AG04450 (cell line): ENCODE measurements around the gene SFXN4. TPM values are rescaled to one million over a fixed set of nuclear protein-coding genes. Genes with fewer than 3 reads are reported as not detected.
"Not testable (repeated sequence)": the region's sequence is repeated elsewhere in the genome, so short reads cannot be mapped to it uniquely, and the experiment has no call there.

ENCODE experiments used
- CTCF ChIA-PET: fragments of 300-600, 350-600 bp; formaldehyde crosslinking; extraction: SDS; loops from one replicate; lab custom pipeline; 2022; ENCODE audit warnings: antibody characterized with exemption, inconsistent platforms; lab: Charles Lee
- POLR2A ChIA-PET: fragments of 350-600 bp; formaldehyde crosslinking; extraction: SDS; loops from one replicate; lab custom pipeline; 2021; ENCODE audit warnings: antibody characterized with exemption, inconsistent platforms; lab: Yijun Ruan, JAX
- DNase-seq: peaks from one replicate; pipeline ENCODE4 v3.0.0-alpha.2; 2011; ENCODE audit warnings: low read depth, low spot score
- H3K27ac ChIP-seq: one replicate; pipeline ENCODE4 v1.5.1; 2012; ENCODE audit warnings: low read depth, low read length, control low read depth
- H3K27me3 ChIP-seq: one replicate; pipeline ENCODE4 v1.6.0; 2012; ENCODE audit warnings: low read length; ENCODE audit not compliant: control insufficient read depth, insufficient read depth
- H3K4me3 ChIP-seq: 2 replicates; pipeline ENCODE4 v1.5.1; 2011; ENCODE audit warnings: mild to moderate bottlenecking, low read depth, low read length, control low read depth
- H3K9me3 ChIP-seq: 2 replicates; pipeline ENCODE4 v1.5.1; 2012; ENCODE audit warnings: low read length; ENCODE audit not compliant: control insufficient read depth, insufficient read depth
- CTCF ChIP-seq: IDR thresholded peaks from 2 replicates; pipeline ENCODE4 v1.5.1; 2011; ENCODE audit warnings: low read depth, low read length, control low read depth, inconsistent platforms
- polyA plus RNA-seq: library from polyadenylated mRNA; depleted of rRNA; stranded (reverse); fragments of >200 nt; gene quantifications from 2 replicates; pipeline ENCODE4 v1.2.3, GENCODE V29; 2011

Gene SFXN4
- polyA plus RNA-seq, 1 experiment: 17.1 TPM

GRCh38 chr10:119113751-119114732 is 51.5 kb downstream of the SFXN4 start:
- ChIA-PET POLR2A (interaction anchor here (0.7 to 1.9 kb wide), 3 partner anchors 10 to 300 kb away, joined by 3 to 18 read pairs (median 5); partner anchors contain the start of gene DENND10), CTCF (interaction anchor here (1.4 kb wide), 1 partner anchor 10 kb away, joined by 4 read pairs; the partner anchor contains the start of gene DENND10)
- Histone ChIP-seq H3K4me3 (0 out of 2 replicates have a peak overlapping the region, but pooled peaks have one; percentile 1), H3K27me3 (no peaks in the 10 kb centered on the region), H3K9me3 (no peaks in the 10 kb centered on the region), H3K27ac (peak overlapping the region; percentile 87)
- no peak for TF ChIP-seq CTCF
- DNase-seq: peak; percentile 85

- DNase-seq: no peak
- H3K27ac ChIP-seq: peak overlapping the region; percentile 34
- CTCF ChIA-PET: interaction anchor here (0.6 to 0.7 kb wide), 2 partner anchors 42 to 492 kb away, joined by 3 read pairs; no protein-coding TSS in a partner anchor
- no peak for TF ChIP-seq CTCF
- POLR2A ChIA-PET: interaction anchor here (0.7 kb wide), 1 partner anchor 13 kb away, joined by 5 read pairs; no protein-coding TSS in a partner anchor
- no peak overlapping the region for H3K4me3 ChIP-seq
- no peaks in the 10 kb centered on the region for H3K27me3 ChIP-seq
- H3K9me3 ChIP-seq: no peaks in the 10 kb centered on the region
These were observed 53.5 kb downstream of the SFXN4 start for GRCh38 chr10:119112056-119112455.

- H3K9me3 ChIP-seq, H3K27ac ChIP-seq, DNase-seq, H3K27me3 ChIP-seq, H3K4me3 ChIP-seq, POLR2A ChIA-PET: not testable (repeated sequence)
- CTCF ChIA-PET: interaction anchor here (0.6 to 0.7 kb wide), 2 partner anchors 54 to 587 kb away, joined by 3 read pairs; no protein-coding TSS in a partner anchor
These were observed 57.7 kb downstream of the SFXN4 start for GRCh38 chr10:119107771-119108170.

- POLR2A ChIA-PET, DNase-seq, H3K27ac ChIP-seq, H3K27me3 ChIP-seq, H3K9me3 ChIP-seq, H3K4me3 ChIP-seq: not testable (repeated sequence)
- CTCF ChIA-PET: interaction anchor here (0.6 to 0.7 kb wide), 2 partner anchors 54 to 588 kb away, joined by 3 read pairs; no protein-coding TSS in a partner anchor
These were observed 58.4 kb downstream of the SFXN4 start for GRCh38 chr10:119107106-119107505.

DNA sequence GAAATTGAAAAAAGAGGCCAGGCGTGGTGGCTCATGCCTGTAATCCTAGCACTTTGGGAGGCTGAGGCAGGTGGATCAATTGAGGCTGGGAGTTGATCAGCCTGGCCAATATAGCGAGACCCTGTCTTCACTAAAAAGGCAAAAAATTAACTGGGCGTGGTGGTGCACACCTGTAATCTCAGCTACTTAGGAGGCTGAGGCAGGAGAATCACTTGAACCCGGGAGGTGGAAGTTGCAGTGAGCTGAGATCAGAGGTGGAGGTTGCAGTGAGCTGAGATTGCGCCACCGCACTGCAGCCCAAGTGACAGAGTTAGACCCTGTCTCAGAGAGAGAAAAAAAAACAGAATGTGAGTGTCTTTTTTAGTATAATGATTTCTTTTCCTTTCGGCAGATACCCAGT is 59.6 kb downstream of the SFXN4 start:
- POLR2A ChIA-PET, H3K27ac ChIP-seq, H3K9me3 ChIP-seq, H3K27me3 ChIP-seq, H3K4me3 ChIP-seq, CTCF ChIA-PET, DNase-seq: not testable (repeated sequence)

- CTCF ChIA-PET: interaction anchor here (1.2 kb wide), 1 partner anchor 27 kb away, joined by 3 read pairs; no protein-coding TSS in a partner anchor
- no peaks in the 10 kb centered on the region for H3K27me3 ChIP-seq
- DNase-seq: no peak
- POLR2A ChIA-PET: interaction anchor here (0.7 to 2.1 kb wide), 6 partner anchors 8 to 438 kb away, joined by 4 to 18 read pairs (median 6); no protein-coding TSS in a partner anchor
- H3K27ac ChIP-seq: no peak overlapping the region
- H3K9me3 ChIP-seq: no peaks in the 10 kb centered on the region
- no peak for TF ChIP-seq CTCF
- peak overlapping the region; percentile 82 for H3K4me3 ChIP-seq
These were observed 60.4 kb downstream of the SFXN4 start for GRCh38 chr10:119105155-119105554.
